Tibial nerve (tissue), 3 donors: ENCODE data around the gene SMARCD2.

Experiments
- POLR2A ChIP-seq, 2 donors: fragments of 450-650 bp; IDR thresholded peaks; one replicate each; pipeline ENCODE4 v1.6.1; 2017; ENCODE audit warnings: antibody characterized with exemption in 2 of 2, mild to moderate bottlenecking in 2 of 2, moderate library complexity in 2 of 2
- TF ChIP-seq, protein P1 (sequence below), 5 experiments: fragments of 200-600 bp in 3 of 5; fragments of 450-650 bp in 2 of 5; sonication (generic) in 3 of 5; IDR thresholded peaks; one replicate each; pipeline ENCODE4 v1.5.1; 2016 to 2019; ENCODE audit warnings: antibody characterized with exemption in 5 of 5, mild to moderate bottlenecking in 3 of 5, moderate library complexity in 2 of 5

GRCh38 chr17:63847525-63848249 lies 5.2 kb upstream of the SMARCD2 start:
- TF ChIP-seq POLR2A (IDR thresholded peaks at IDR 0.05), result no peak
- TF ChIP-seq, protein P1, sequence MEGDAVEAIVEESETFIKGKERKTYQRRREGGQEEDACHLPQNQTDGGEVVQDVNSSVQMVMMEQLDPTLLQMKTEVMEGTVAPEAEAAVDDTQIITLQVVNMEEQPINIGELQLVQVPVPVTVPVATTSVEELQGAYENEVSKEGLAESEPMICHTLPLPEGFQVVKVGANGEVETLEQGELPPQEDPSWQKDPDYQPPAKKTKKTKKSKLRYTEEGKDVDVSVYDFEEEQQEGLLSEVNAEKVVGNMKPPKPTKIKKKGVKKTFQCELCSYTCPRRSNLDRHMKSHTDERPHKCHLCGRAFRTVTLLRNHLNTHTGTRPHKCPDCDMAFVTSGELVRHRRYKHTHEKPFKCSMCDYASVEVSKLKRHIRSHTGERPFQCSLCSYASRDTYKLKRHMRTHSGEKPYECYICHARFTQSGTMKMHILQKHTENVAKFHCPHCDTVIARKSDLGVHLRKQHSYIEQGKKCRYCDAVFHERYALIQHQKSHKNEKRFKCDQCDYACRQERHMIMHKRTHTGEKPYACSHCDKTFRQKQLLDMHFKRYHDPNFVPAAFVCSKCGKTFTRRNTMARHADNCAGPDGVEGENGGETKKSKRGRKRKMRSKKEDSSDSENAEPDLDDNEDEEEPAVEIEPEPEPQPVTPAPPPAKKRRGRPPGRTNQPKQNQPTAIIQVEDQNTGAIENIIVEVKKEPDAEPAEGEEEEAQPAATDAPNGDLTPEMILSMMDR (IDR thresholded peaks at IDR 0.05), result no peak
